ENCODE results near the gene B3GALT6. TPM values are rescaled to one million over a fixed set of nuclear protein-coding genes. Genes with fewer than 3 reads are reported as not detected.
A peak's percentile ranks its signal among the peaks of the same experiment; 100 is the strongest.

B3GALT6 gene
- total RNA-seq, 2 experiments from 2014 or later, result 17.5 to 18.9 TPM

GRCh38 chr1:1207571-1207892 is 24.5 kb upstream of the B3GALT6 start:
- peaks cover 26% of the 10 kb centered on the region for H3K4me1 Mint-ChIP-seq
- DNase-seq, result no peak
- H3K27ac Mint-ChIP-seq, result peak overlapping the region; percentile 95
- H3K9me3 Mint-ChIP-seq, result no peaks in the 10 kb centered on the region
- H3K4me3 Mint-ChIP-seq, result peak overlapping the region; percentile 83
- H3K36me3 Mint-ChIP-seq, result peaks cover 5% of the 10 kb centered on the region
- no peaks in the 10 kb centered on the region for H3K27me3 Mint-ChIP-seq

GRCh38 chr1:1208713-1209433 is 23.2 kb upstream of the B3GALT6 start:
- Mint-ChIP-seq H3K4me1 (peaks cover 26% of the 10 kb centered on the region), H3K27me3 (no peaks in the 10 kb centered on the region), H3K9me3 (no peaks in the 10 kb centered on the region), H3K27ac (peak overlapping the region; percentile 95), H3K36me3 (peaks cover 5% of the 10 kb centered on the region), H3K4me3 (peak overlapping the region; percentile 83)
- peak; percentile 64 for DNase-seq

DNA sequence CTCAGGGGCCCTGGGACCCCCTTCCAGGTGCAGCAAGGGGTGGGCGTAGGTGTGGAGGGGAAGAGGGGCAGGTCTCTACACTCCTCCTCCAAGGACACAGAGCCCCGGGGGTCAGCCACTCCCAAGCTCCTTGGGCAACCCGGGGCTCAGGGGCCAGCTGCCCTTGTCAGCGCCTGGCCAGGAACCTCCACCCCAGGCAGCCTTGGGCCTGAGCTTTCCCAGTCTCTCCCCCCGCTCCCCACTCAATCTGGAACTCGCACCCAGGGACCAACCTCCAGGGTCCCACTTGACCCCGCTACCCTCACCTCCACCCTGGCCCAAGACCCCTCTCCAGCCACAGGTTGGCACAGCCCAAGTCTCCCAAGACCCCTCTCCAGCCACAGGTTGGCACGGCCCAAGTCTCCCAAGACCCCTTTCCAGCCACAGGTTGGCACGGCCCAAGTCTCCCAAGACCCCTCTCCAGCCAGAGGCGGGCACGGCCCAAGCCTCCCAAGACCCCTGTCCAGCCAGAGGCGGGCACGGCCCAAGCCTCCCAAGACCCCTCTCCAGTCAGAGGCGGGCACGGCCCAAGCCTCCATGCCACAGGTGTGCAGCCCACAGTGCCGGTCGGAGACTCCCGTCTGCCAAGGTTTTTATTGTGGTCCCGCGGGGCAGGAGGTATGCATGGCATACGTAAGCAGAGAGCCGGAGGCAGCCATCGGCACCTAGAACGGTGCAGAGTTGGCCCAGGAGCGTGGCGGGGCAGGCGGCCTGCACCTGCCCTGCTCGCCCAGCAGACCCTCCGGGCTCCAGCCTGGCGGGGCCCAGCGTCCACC is 21.1 kb upstream of the B3GALT6 start:
- Mint-ChIP-seq H3K36me3 (peaks cover 7% of the 10 kb centered on the region), H3K4me1 (peaks cover 37% of the 10 kb centered on the region), H3K27me3 (no peaks in the 10 kb centered on the region), H3K4me3 (peak overlapping the region; percentile 58), H3K9me3 (no peaks in the 10 kb centered on the region), H3K27ac (no peak overlapping the region)
- no peak for DNase-seq

DNA sequence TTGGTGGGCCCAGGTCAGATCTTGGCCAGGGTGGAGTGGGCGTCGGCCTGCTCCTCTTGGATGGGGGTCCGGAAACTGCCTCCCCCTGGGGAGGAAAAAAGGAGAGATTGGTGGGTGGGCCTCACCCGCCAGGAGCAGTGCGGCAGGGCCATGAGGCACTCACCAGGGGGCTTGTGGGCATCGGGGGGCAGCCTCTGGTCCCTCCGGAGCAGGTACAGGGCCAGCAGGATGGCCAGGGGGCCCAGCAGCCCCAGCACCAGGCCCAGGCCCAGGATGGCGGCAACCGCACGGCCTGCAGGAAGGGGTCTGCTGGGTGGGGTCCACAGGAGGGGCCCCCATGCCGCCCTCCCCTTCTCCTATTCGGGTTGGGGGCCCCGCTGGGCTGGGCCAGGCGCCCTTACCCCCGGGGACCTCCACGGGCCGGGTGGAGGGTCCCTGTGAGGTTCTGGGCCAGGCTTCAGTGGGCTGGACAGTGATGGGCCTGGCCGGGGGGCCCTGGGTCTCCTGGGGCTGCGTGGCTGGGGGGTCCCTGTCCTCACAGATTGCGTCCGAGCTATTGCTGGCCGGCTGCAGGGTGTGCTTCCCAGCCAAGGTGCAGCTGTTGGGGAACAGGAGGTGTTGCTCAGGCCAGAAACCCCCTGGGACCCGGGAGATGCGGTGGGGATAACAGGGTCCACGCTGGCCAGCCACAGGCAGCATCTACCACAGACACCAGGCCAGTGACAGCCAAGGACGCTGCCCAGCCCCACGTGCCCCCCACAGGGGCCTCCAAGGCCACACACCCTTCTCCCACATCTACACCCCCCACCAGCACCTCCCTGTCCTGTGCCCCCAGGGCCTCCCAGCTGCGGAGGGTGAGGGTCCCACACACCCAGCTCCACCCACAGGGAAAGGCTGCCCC is 20.2 kb upstream of the B3GALT6 start:
- Mint-ChIP-seq H3K27ac (no peak overlapping the region), H3K4me3 (peak overlapping the region; percentile 74), H3K27me3 (no peaks in the 10 kb centered on the region), H3K4me1 (peaks cover 42% of the 10 kb centered on the region), H3K9me3 (no peaks in the 10 kb centered on the region), H3K36me3 (peaks cover 12% of the 10 kb centered on the region)
- no peak for DNase-seq

- Mint-ChIP-seq H3K36me3 (peaks cover 18% of the 10 kb centered on the region), H3K4me3 (peak overlapping the region; percentile 74), H3K27ac (peak overlapping the region; percentile 51), H3K4me1 (peaks cover 43% of the 10 kb centered on the region), H3K9me3 (no peaks in the 10 kb centered on the region), H3K27me3 (no peaks in the 10 kb centered on the region)
- peak; percentile 64 for DNase-seq
These were observed 19.2 kb upstream of the B3GALT6 start for GRCh38 chr1:1212780-1213344.

- Mint-ChIP-seq H3K4me3 (peak within 1 kb of the TSS; percentile 74), H3K27ac (peak within 1 kb of the TSS; percentile 74), H3K9me3 (no peaks in the 10 kb centered on the region), H3K27me3 (no peaks in the 10 kb centered on the region), H3K4me1 (peaks cover 39% of the 10 kb centered on the region), H3K36me3 (peaks cover 23% of the 10 kb centered on the region)
- peak; percentile 52 for DNase-seq
These were observed 18.4 kb upstream of the B3GALT6 start, which contains the start of gene TNFRSF4 for GRCh38 chr1:1213345-1214265. Gene TNFRSF4 (minus strand): TSS chr1:1214153. CDS start chr1:1214127, 26 bp downstream.

DNA sequence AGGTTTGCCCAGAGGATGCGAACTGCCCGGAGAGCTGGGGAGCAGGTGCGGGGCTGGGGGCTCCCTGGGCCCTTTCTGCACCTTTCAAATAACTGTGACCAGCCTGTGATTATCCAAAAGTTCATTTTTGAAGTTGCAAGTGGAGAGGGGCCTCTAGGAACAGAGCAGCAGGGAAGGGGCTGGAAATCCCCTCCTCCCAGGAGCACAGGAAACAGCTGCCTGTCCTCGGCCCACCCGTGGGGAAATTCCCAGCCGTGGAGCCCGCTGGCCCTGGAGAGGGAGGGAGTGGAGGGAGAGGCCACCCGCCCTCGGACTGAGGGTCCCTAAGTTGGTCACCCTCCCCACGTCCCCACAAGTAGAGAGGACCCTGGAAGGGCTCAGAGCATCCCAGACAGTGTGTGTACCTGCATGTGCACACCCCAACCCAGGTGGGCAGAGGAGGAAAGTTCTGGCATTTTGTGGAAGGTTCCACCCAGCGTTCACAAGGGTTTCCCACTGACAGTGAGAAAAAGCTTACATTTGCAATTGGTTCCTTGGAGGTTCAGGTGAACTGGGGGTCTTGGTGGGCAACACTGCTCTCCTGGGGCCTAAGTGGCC is 16.9 kb upstream of the B3GALT6 start:
- Mint-ChIP-seq H3K36me3 (peaks cover 23% of the 10 kb centered on the region), H3K4me1 (peaks cover 32% of the 10 kb centered on the region), H3K27me3 (no peaks in the 10 kb centered on the region), H3K27ac (peak overlapping the region; percentile 74), H3K4me3 (peak overlapping the region; percentile 71), H3K9me3 (no peaks in the 10 kb centered on the region)
- DNase-seq, result no peak

DNA sequence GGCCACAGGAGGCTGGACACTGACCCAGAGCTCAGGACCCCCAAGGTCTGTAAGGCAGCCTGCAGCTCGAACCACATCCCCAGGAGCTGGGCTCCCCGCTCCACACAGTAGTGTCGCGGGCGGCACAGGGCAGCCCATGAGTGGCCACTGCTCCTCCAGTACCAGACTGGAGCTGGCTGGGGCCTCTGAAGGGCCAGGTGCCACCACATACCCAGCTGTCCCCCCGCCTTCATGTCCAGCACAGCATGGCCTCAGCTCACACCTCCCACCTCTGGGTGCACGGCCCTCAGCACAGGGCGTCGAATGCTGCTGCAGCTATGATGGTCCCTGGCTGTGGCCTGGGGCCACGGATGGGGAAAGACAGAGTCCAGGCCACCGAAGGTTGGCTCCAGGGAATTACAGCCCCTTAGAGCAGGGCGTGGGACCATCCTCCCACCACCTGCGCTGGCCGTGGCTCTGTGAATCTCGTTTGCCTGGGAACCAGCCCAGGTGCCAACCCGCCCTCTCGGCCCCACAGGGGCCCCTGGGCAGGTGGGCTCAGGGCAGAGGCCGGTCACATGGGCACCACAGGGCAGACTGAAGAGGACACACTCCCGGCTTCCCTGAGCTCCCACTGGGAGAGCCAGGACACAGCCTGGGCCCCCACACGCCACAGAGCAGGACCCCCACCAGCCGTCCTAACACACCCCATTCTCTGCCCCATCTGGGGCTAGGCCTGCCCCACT is 16.0 kb upstream of the B3GALT6 start:
- Mint-ChIP-seq H3K36me3 (peaks cover 20% of the 10 kb centered on the region), H3K4me1 (peaks cover 29% of the 10 kb centered on the region), H3K9me3 (no peaks in the 10 kb centered on the region), H3K27ac (peak overlapping the region; percentile 87), H3K4me3 (no peak overlapping the region), H3K27me3 (no peaks in the 10 kb centered on the region)
- no peak for DNase-seq

- H3K9me3 Mint-ChIP-seq, result no peaks in the 10 kb centered on the region
- H3K4me3 Mint-ChIP-seq, result peak overlapping the region; percentile 46
- no peaks in the 10 kb centered on the region for H3K27me3 Mint-ChIP-seq
- H3K4me1 Mint-ChIP-seq, result peaks cover 28% of the 10 kb centered on the region
- peak overlapping the region; percentile 87 for H3K27ac Mint-ChIP-seq
- no peak for DNase-seq
- H3K36me3 Mint-ChIP-seq, result peaks cover 20% of the 10 kb centered on the region
These were observed 15.0 kb upstream of the B3GALT6 start for GRCh38 chr1:1216770-1217620.

DNA sequence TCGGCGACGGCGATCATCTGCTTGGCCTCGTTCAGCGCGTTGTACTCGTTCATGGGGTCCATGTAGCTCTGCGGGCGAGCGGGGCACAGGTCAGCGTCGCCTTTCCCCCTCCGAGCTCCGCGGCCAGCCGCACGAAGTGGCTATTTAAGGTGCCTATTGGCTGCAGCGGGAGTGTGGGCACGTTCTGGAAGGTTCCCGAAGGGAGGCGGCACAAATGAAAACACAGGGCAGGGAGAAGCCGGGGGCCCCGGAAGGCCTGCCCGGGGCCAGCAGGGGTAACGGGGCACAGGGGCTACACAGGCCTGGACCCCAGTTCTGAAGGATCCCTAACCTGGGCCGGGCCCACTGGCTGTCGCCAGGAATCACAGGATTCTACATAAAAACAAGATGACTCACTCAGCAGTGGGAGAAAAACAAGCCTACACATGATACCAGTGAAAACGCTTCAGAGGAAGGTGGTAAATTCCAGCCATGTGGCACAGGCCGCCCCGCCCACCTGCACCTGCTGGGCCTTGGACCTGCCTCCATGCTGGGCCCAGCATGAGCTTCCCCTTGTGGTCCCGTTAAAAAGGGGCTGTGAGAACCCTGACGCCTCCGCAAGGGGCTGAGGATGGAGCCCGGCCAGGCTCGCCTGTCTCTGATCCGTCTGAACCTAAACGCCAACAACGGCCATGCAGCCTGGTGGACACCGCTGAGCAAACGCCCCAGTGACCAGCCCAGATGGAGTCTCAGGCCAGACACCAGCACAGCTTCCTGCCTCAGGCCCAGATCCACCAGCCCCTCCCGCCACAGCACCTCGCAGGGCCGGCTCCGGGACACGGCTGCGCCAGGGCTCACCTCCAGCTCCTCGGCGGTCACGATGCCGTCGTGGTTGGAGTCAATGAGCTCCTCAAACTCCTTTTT is 14.2 kb upstream of the B3GALT6 start:
- H3K27me3 Mint-ChIP-seq, result no peaks in the 10 kb centered on the region
- peaks cover 28% of the 10 kb centered on the region for H3K4me1 Mint-ChIP-seq
- peaks cover 23% of the 10 kb centered on the region for H3K36me3 Mint-ChIP-seq
- H3K9me3 Mint-ChIP-seq, result no peaks in the 10 kb centered on the region
- DNase-seq, result no peak
- no peak overlapping the region for H3K4me3 Mint-ChIP-seq
- no peak overlapping the region for H3K27ac Mint-ChIP-seq

DNA sequence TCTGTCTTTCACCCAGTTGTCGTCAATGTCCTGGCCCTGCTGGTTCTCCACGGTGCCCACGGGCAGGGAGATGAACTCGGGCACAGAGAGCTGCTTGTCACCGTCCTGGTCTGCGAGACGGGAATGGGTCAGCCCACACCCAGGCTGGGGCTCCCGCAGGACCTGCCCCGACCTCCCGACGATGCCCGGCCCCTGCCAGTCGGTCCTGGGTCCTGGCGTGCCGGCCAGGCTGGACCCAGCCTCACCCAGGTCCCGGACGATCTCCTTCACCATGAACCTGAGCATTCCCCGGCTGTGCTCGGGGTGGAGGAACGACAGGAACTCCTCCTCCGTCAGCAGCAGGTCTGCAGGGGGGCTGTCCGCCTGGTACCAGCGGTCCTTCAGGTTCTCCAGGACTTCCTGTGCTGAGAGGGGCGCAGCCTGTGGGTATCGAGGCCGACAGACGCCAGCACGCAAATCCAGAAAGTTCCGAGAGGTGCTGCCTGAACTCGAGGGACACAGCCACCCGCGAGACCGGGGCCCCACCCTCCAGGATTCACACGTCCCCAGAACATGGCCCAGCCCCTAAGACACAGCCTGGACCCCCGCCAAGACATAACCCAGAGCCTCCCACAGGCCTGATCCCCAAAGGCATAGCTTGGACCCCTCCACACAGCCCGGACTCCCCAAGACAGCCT is 13.4 kb upstream of the B3GALT6 start:
- Mint-ChIP-seq H3K4me1 (peaks cover 28% of the 10 kb centered on the region), H3K4me3 (no peak overlapping the region), H3K36me3 (peaks cover 26% of the 10 kb centered on the region), H3K27me3 (no peaks in the 10 kb centered on the region), H3K9me3 (no peaks in the 10 kb centered on the region), H3K27ac (no peak overlapping the region)
- DNase-seq, result no peak

All from activated naive CD8-positive, alpha-beta T cell treated with anti-CD3 and anti-CD28 coated beads for 36 hours (primary cell).